HEK293 (cell line): ENCODE data around the gene OCLN.

Source experiments
- CTCF ChIA-PET: fragments of 350-600 bp; formaldehyde crosslinking; extraction: SDS; loops from one replicate; lab custom pipeline; 2021; ENCODE audit warnings: antibody characterized with exemption; lab: Yijun Ruan, JAX
- POLR2A ChIA-PET: fragments of 300-600 bp; formaldehyde crosslinking; extraction: SDS; loops from one replicate; lab custom pipeline; 2020; ENCODE audit warnings: antibody characterized with exemption, inconsistent platforms; lab: Yijun Ruan, JAX
- H3K27ac ChIP-seq: fragments of 200-500 bp; sonication (Bioruptor generic); 2 replicates; pipeline ENCODE4 v1.5.1; 2014; ENCODE audit warnings: low read depth, low read length, control low read depth, inconsistent platforms; ENCODE audit errors: extremely low read depth
- H3K36me3 ChIP-seq, 2 experiments: fragments of 200-500 bp in 1 of 2; sonication (Bioruptor generic) in 1 of 2; 1 replicate in 1 of 2; 2 replicates in 1 of 2; pipeline ENCODE4 v1.5.1; 2014 to 2017; ENCODE audit warnings: inconsistent platforms in 2 of 2, low read length in 2 of 2; ENCODE audit not compliant: control insufficient read depth in 2 of 2, insufficient read depth in 1 of 2
- H3K4me1 ChIP-seq: fragments of 200-500 bp; sonication (Bioruptor generic); 2 replicates; pipeline ENCODE4 v1.5.1; 2014; ENCODE audit warnings: mild to moderate bottlenecking, low read length, inconsistent platforms; ENCODE audit not compliant: control insufficient read depth, insufficient read depth
- H3K4me3 ChIP-seq: 2 replicates; pipeline ENCODE4 v1.5.1; 2011; ENCODE audit warnings: low read depth, mild to moderate bottlenecking, control low read depth, low read length, moderate library complexity
- H3K9me3 ChIP-seq: fragments of 200-500 bp; sonication (Bioruptor generic); 2 replicates; pipeline ENCODE4 v1.5.1; 2014; ENCODE audit warnings: low read depth, low read length, inconsistent platforms; ENCODE audit not compliant: control insufficient read depth, insufficient read depth
- MEIS1 ChIP-seq: sonication (generic); formaldehyde crosslinking; IDR thresholded peaks from 2 replicates; pipeline ENCODE4 v1.8.1; 2022; ENCODE audit warnings: missing genetic modification reagents, mild to moderate bottlenecking, borderline replicate concordance
- SCRT1 ChIP-seq: fragments of 450-650 bp; formaldehyde crosslinking; IDR thresholded peaks from 2 replicates; pipeline ENCODE4 v1.5.1; 2016; ENCODE audit warnings: missing biosample characterization, missing genetic modification characterization, borderline replicate concordance
- SCRT2 ChIP-seq: fragments of 450-650 bp; formaldehyde crosslinking; IDR thresholded peaks from 2 replicates; pipeline ENCODE4 v1.5.1; 2016; ENCODE audit warnings: missing biosample characterization, missing genetic modification characterization
- ZBTB6 ChIP-seq: fragments of 450-650 bp; formaldehyde crosslinking; IDR thresholded peaks from 2 replicates; pipeline ENCODE4 v1.5.1; 2017; ENCODE audit warnings: missing biosample characterization, missing genetic modification characterization
- ZNF175 ChIP-seq: fragments of 450-650 bp; formaldehyde crosslinking; IDR thresholded peaks from 2 replicates; pipeline ENCODE4 v1.5.1; 2016; ENCODE audit warnings: missing biosample characterization, missing genetic modification characterization
- ZNF184 ChIP-seq: fragments of 450-650 bp; IDR thresholded peaks from 2 replicates; pipeline ENCODE4 v1.5.1; 2018; ENCODE audit warnings: missing biosample characterization, mild to moderate bottlenecking, missing genetic modification characterization
- ZNF19 ChIP-seq: fragments of 450-650 bp; formaldehyde crosslinking; IDR thresholded peaks from 2 replicates; pipeline ENCODE4; 2016; ENCODE audit warnings: missing biosample characterization, missing genetic modification characterization, low read depth
- ZNF214 ChIP-seq: fragments of 450-650 bp; formaldehyde crosslinking; IDR thresholded peaks from 2 replicates; pipeline ENCODE4 v1.5.1; 2017; ENCODE audit warnings: missing biosample characterization, mild to moderate bottlenecking, missing genetic modification characterization, borderline replicate concordance
- ZNF26 ChIP-seq: fragments of 450-650 bp; formaldehyde crosslinking; IDR thresholded peaks from 2 replicates; pipeline ENCODE4 v1.5.1; 2016; ENCODE audit warnings: missing biosample characterization, missing genetic modification characterization
- ZNF37A ChIP-seq: fragments of 450-650 bp; IDR thresholded peaks from 2 replicates; pipeline ENCODE4 v1.5.1; 2018; ENCODE audit warnings: missing biosample characterization, missing genetic modification characterization
- ZNF391 ChIP-seq: fragments of 450-650 bp; formaldehyde crosslinking; IDR thresholded peaks from 2 replicates; pipeline ENCODE4 v1.5.1; 2016; ENCODE audit warnings: low read depth, missing biosample characterization, missing genetic modification characterization, borderline replicate concordance
- ZNF394 ChIP-seq: fragments of 450-650 bp; formaldehyde crosslinking; IDR thresholded peaks from 2 replicates; pipeline ENCODE4 v1.5.1; 2016; ENCODE audit warnings: missing biosample characterization, missing genetic modification characterization, mild to moderate bottlenecking, moderate library complexity, borderline replicate concordance
- ZNF621 ChIP-seq: fragments of 450-650 bp; formaldehyde crosslinking; IDR thresholded peaks from 2 replicates; pipeline ENCODE4 v1.5.1; 2017; ENCODE audit warnings: missing biosample characterization, missing genetic modification characterization
- ZNF623 ChIP-seq: fragments of 450-650 bp; formaldehyde crosslinking; IDR thresholded peaks from 2 replicates; pipeline ENCODE4 v1.5.1; 2016; ENCODE audit warnings: missing biosample characterization, missing genetic modification characterization
- TF ChIP-seq, protein P1 (sequence below): fragments of 450-650 bp; formaldehyde crosslinking; IDR thresholded peaks from 2 replicates; pipeline ENCODE4 v1.5.1; 2016; ENCODE audit warnings: missing biosample characterization, missing genetic modification characterization
- TF ChIP-seq, protein P2 (sequence below): fragments of 450-650 bp; formaldehyde crosslinking; IDR thresholded peaks from 2 replicates; pipeline ENCODE4; 2016; ENCODE audit warnings: missing biosample characterization, missing genetic modification characterization
- TF ChIP-seq, protein P3 (sequence below): fragments of 450-650 bp; formaldehyde crosslinking; IDR thresholded peaks from 2 replicates; pipeline ENCODE4 v1.5.1; 2017; ENCODE audit warnings: missing biosample characterization, missing genetic modification characterization

The OCLN gene

DNA sequence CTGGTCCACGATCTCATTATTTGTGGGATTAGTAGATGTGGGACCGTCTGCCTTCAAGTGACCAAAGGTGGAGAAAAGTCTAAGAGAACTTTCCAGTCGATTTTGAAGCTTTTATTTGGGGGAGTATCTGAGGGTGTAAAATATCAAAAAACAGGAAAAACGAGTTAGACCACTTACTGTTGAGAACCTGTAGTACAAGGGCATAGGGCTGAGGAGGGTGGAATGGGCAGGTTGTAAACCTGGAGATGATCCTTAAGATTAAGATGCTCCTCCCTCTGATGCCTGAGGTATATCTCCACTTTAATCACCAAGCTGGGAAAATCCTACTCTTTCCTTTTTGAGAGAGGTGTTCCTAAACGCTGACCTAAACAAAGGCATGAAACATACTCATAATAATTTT is 35.4 kb downstream of the OCLN start (continued):
- TF ChIP-seq, protein P1, sequence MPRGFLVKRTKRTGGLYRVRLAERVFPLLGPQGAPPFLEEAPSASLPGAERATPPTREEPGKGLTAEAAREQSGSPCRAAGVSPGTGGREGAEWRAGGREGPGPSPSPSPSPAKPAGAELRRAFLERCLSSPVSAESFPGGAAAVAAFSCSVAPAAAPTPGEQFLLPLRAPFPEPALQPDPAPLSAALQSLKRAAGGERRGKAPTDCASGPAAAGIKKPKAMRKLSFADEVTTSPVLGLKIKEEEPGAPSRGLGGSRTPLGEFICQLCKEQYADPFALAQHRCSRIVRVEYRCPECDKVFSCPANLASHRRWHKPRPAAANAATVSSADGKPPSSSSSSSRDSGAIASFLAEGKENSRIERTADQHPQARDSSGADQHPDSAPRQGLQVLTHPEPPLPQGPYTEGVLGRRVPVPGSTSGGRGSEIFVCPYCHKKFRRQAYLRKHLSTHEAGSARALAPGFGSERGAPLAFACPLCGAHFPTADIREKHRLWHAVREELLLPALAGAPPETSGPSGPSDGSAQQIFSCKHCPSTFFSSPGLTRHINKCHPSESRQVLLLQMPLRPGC, result no peak

DNA sequence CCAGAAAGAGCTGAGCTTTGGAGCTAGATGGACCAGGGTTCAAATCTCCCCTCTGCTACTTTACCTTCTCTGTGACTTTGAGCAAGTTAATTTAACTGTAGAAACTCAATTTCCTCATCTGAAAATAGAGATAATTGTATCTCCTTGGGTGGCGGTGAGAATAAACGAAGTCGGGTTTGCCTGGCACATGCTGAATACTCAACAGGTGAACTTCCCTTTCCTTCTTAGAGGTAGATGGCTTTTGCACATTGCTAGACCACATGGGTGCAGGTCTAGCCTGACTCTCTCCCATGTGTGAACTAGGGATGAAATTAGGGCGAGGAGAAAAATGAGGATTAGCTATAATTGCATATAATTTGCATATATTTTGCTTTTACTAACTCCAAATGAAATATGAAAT is 36.0 kb downstream of the OCLN start:
- ChIA-PET POLR2A (no interaction called here), CTCF (interaction anchor here (0.7 kb wide), 1 partner anchor 39 kb away, joined by 3 read pairs; no protein-coding TSS in a partner anchor)
- Histone ChIP-seq H3K4me1 (no peaks in the 10 kb centered on the region), H3K9me3 (no peaks in the 10 kb centered on the region), H3K4me3 (no peak overlapping the region), H3K27ac (no peak overlapping the region), H3K36me3 (no peaks in the 10 kb centered on the region; a peak in 1 of 3 replicates)
- TF ChIP-seq SCRT2 (tag by site-specific recombination) (peak; percentile 84), SCRT1 (tag by site-specific recombination) (peak; percentile 78; the same call in 1 of the 2 replicates)
- TF ChIP-seq, protein P2, sequence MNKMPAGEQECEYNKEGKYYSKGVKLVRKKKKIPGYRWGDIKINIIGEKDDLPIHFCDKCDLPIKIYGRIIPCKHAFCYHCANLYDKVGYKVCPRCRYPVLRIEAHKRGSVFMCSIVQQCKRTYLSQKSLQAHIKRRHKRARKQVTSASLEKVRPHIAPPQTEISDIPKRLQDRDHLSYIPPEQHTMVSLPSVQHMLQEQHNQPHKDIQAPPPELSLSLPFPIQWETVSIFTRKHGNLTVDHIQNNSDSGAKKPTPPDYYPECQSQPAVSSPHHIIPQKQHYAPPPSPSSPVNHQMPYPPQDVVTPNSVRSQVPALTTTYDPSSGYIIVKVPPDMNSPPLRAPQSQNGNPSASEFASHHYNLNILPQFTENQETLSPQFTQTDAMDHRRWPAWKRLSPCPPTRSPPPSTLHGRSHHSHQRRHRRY (tag by site-specific recombination), result no peak
- TF ChIP-seq, all 188 proteins: peak for 2

DNA sequence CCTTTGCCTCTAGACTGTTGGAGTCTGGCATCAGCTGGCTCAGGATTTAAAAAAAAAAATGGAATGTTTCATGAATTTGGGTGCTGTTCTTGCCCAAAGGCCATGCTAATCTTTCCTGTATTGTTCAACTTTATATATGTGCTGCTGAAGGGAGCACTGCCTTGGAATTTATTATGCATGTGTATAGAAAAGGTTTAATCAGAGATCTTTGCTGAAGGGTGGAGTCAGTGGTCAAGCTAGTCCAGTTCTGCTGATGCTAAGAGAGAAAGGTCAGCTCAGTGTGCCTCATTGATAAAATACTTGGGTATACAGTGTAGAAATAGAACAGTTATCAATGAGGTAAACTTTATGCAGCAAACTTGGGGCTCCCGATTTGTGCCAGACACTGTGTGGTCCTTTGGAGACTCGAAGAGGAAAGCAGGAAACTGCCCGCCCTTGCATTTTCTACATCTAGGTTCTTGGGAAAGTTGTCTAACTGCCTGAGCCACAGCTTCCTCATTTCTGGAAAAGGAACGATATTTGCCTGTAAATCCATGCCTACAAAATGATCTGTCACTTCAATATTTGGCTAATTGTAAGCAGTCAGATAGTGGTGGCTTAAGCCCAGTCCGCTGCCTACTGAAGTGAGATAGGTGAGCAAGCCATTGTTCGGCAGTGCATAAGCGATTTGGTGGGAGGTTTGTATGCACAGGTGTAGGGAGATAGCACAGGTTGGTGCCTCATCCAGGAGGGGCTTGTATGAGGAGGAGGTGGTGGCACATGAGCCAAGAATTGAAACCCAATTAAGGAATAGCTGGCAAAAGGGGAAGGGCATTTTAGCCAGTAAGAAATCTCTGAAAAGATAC is 38.2 kb downstream of the OCLN start:
- Histone ChIP-seq H3K27ac (no peak overlapping the region), H3K4me1 (no peaks in the 10 kb centered on the region), H3K4me3 (no peak overlapping the region), H3K9me3 (no peaks in the 10 kb centered on the region), H3K36me3 (no peaks in the 10 kb centered on the region; a peak in 1 of 3 replicates)
- CTCF ChIA-PET, result interaction anchor here (0.6 to 1.5 kb wide), 2 partner anchors 11 to 405 kb away, joined by 3 to 9 read pairs; no protein-coding TSS in a partner anchor
- POLR2A ChIA-PET, result no interaction called here
- TF ChIP-seq ZNF623 (tag by site-specific recombination) (no peak), ZNF394 (tag by site-specific recombination) (no peak), ZNF19 (tag by site-specific recombination) (no peak), ZNF26 (tag by site-specific recombination) (no peak), ZNF184 (tag by site-specific recombination) (no peak), ZNF621 (tag by site-specific recombination) (no peak), ZNF214 (no peak), ZNF37A (tag by site-specific recombination) (no peak), ZBTB6 (tag by site-specific recombination) (no peak), ZNF175 (no peak), MEIS1 (CRISPR knock-in tag) (no peak), ZNF391 (tag by site-specific recombination) (no peak)
- TF ChIP-seq, protein P3, sequence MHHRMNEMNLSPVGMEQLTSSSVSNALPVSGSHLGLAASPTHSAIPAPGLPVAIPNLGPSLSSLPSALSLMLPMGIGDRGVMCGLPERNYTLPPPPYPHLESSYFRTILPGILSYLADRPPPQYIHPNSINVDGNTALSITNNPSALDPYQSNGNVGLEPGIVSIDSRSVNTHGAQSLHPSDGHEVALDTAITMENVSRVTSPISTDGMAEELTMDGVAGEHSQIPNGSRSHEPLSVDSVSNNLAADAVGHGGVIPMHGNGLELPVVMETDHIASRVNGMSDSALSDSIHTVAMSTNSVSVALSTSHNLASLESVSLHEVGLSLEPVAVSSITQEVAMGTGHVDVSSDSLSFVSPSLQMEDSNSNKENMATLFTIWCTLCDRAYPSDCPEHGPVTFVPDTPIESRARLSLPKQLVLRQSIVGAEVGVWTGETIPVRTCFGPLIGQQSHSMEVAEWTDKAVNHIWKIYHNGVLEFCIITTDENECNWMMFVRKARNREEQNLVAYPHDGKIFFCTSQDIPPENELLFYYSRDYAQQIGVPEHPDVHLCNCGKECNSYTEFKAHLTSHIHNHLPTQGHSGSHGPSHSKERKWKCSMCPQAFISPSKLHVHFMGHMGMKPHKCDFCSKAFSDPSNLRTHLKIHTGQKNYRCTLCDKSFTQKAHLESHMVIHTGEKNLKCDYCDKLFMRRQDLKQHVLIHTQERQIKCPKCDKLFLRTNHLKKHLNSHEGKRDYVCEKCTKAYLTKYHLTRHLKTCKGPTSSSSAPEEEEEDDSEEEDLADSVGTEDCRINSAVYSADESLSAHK (tag by site-specific recombination), result no peak
- TF ChIP-seq, protein P2 (tag by site-specific recombination), result no peak
